Adrenal gland (tissue), 12 donors: ENCODE data around the gene ZFP62. TPM values are rescaled to one million over a fixed set of nuclear protein-coding genes. Genes with fewer than 3 reads are reported as not detected.

ENCODE experiments used
- DNase-seq, 7 donors: peaks; one replicate each; pipeline ENCODE4 v3.0.0-alpha.2; 2019 to 2020
- H3K27ac ChIP-seq, 5 donors: fragments of 200-600 bp; sonication (generic) in 4 of 5; 1 replicate in 3 of 5; 2 replicates in 2 of 5; pipeline versions ENCODE4 v1.5.1 to v1.8.0; 2016 to 2020; ENCODE audit warnings: mild to moderate bottlenecking in 1 of 5
- H3K27me3 ChIP-seq: fragments of 200-600 bp; 2 replicates; pipeline ENCODE4 v1.8.0; 2021
- H3K36me3 ChIP-seq, 2 donors: fragments of 200-600 bp; replicated peaks in 1 of 2; 1 replicate in 1 of 2; 2 replicates in 1 of 2; pipeline versions ENCODE4 v1.5.1 to v1.8.0; 2018 to 2022
- H3K4me1 ChIP-seq, 2 donors: fragments of 200-600 bp; replicated peaks in 1 of 2; 1 replicate in 1 of 2; 2 replicates in 1 of 2; pipeline versions ENCODE4 v1.5.1 to v1.8.0; 2018 to 2021
- H3K4me3 ChIP-seq, 4 donors: fragments of 200-600 bp; sonication (generic) in 3 of 4; one replicate each; pipeline ENCODE4 v1.5.1; 2016 to 2018
- H3K9me3 ChIP-seq, 3 donors: fragments of 200-600 bp; sonication (generic) in 1 of 3; replicated peaks in 1 of 3; 1 replicate in 2 of 3; 2 replicates in 1 of 3; pipeline versions ENCODE4 v1.5.1 to v1.8.0; 2016 to 2021
- CTCF ChIP-seq, 6 experiments: fragments of 450-650 bp in 4 of 6; fragments of 200-600 bp in 2 of 6; sonication (generic) in 1 of 6; IDR thresholded peaks; 1 replicate in 5 of 6; 2 replicates in 1 of 6; pipeline versions ENCODE4 v1.5.1 to v1.8.0; 2016 to 2021; ENCODE audit warnings: antibody characterized with exemption in 6 of 6, mild to moderate bottlenecking in 2 of 6, moderate library complexity in 1 of 6
- POLR2A ChIP-seq, 2 donors: fragments of 450-650 bp; IDR thresholded peaks; one replicate each; pipeline ENCODE4 v1.6.1; 2017; ENCODE audit warnings: antibody characterized with exemption in 2 of 2, mild to moderate bottlenecking in 2 of 2, moderate library complexity in 1 of 2
- WGBS, 4 donors: extraction: QIAGEN DNeasy Blood & Tissue Kit in 2 of 4; methylation state at CpG; one replicate each; pipeline versions ENCODE4 v1.1.5 to v1.1.7; 2013 to 2017; 5-methylcytosine and 5-hydroxymethylcytosine counted together
- intact Hi-C, 2 donors: fragments of 100-400 bp; cut with DNase I; formaldehyde crosslinking; loops; one replicate each; pipeline versions ENCODE4 v1.14.1 to v1.15.0; 2022 to 2023
- polyA plus RNA-seq, 3 donors: library from polyadenylated mRNA; stranded (reverse); fragments of 200-250 nt in 2 of 3; fragments of 350-450 nt in 1 of 3; fragmentation: Illumina TruSeq in 1 of 3; extraction: RNeasy Lipid Tissue Mini Kit (QIAGEN cat#74804) in 1 of 3; gene quantifications; one replicate each; pipeline ENCODE4 v1.2.3, GENCODE V29; 2013 to 2014
- total RNA-seq, 9 donors: library from RNA; depleted of rRNA in 4 of 9; stranded (reverse); fragments of >200 nt in 4 of 9; fragments of 120-200 nt in 1 of 9; fragmentation: NEBNext Ultra II Directional in 1 of 9; extraction: Animal tissue kit (Norgen Biotek cat#: 25700) in 1 of 9; gene quantifications; one replicate each; pipeline versions ENCODE4 v1.1.0 to v1.2.4, GENCODE V29; 2013 to 2023
- donor health status: healthy with polysubstance abuse.
- donor health status: Bipolar disorder and iron deficiency.
- donor health status: DM: yes; HTN: yes; CAD: no.
- donor health status: DM: no; HTN: no; CAD: no.
- donor health status: DM: no; HTN: no; CAD: no.
- donor health status: DM: yes; HTN: yes; CAD: no.

Gene ZFP62
- total and polyA plus RNA-seq, 12 donors = 8.5 to 39.7 (median 16.5) TPM

GRCh38 chr5:180810959-180811622 lies 50.0 kb downstream of the ZFP62 start:
- WGBS, 4 donors = 8 to 17% (median 11%) methylated on average over 16 to 30 of the region's 30 CpGs
- intact Hi-C loops = no loop called here
- no peaks in the 10 kb centered on the region for H3K27me3 ChIP-seq
- DNase-seq = peak in 2 of 7 donors; percentile 12 to 13
- H3K9me3 ChIP-seq = no peaks in the 10 kb centered on the region
- no peak for TF ChIP-seq POLR2A (IDR thresholded peaks at IDR 0.05)
- TF ChIP-seq CTCF (IDR thresholded peaks at IDR 0.05) = no peak
- H3K36me3 ChIP-seq = no peaks in the 10 kb centered on the region
- H3K27ac ChIP-seq = peak overlapping the region; percentile 74 to 99 (median 95)
- H3K4me1 ChIP-seq = peaks cover 33 to 38% of the 10 kb centered on the region in 2 donors
- peak overlapping the region in 2 of 4 donors; percentile 66 to 70 for H3K4me3 ChIP-seq

- intact Hi-C loops = no loop called here
- peaks cover 31 to 41% of the 10 kb centered on the region in 2 donors for H3K4me1 ChIP-seq
These were observed 50.7 kb downstream of the ZFP62 start for GRCh38 chr5:180810210-180810958.

GRCh38 chr5:180809403-180810209 lies 51.5 kb downstream of the ZFP62 start:
- H3K36me3 ChIP-seq = no peaks in the 10 kb centered on the region
- peak overlapping the region; percentile 74 to 99 (median 95) for H3K27ac ChIP-seq
- intact Hi-C loops = no loop called here
- peaks cover 31 to 49% of the 10 kb centered on the region in 2 donors for H3K4me1 ChIP-seq
- H3K27me3 ChIP-seq = no peaks in the 10 kb centered on the region
- H3K4me3 ChIP-seq = peak overlapping the region in 3 of 4 donors; percentile 66 to 71 (median 70)
- H3K9me3 ChIP-seq = no peaks in the 10 kb centered on the region
- DNase-seq = peak; percentile 84 to 95 (median 93)
- WGBS, 4 donors = 2 to 10% (median 5%) methylated on average over 21 to 40 of the region's 40 CpGs
- peak in 1 of 6 experiments; percentile 10 for TF ChIP-seq CTCF (IDR thresholded peaks at IDR 0.05)
- peak in 1 of 2 donors; percentile 37 for TF ChIP-seq POLR2A (IDR thresholded peaks at IDR 0.05)

More at GRCh38 chr5:180810210-180810958, 50.7 kb downstream of the ZFP62 start:
- Histone ChIP-seq H3K9me3 (no peaks in the 10 kb centered on the region), H3K36me3 (no peaks in the 10 kb centered on the region), H3K4me3 (peak overlapping the region; percentile 20 to 71 (median 68)), H3K27ac (peak overlapping the region; percentile 74 to 99 (median 95)), H3K27me3 (no peaks in the 10 kb centered on the region)
- DNase-seq = peak; percentile 97 to 99 (median 98)
- 0 to 2% (median 0%) methylated on average over 16 to 66 of the region's 66 CpGs for WGBS, 4 donors
- TF ChIP-seq POLR2A (IDR thresholded peaks at IDR 0.05) (peak in 1 of 2 donors; percentile 71), CTCF (IDR thresholded peaks at IDR 0.05) (no peak)
